Neuronal stem cell (in vitro differentiated cells): ENCODE results near the gene EPDR1.

Experiments
- DNase-seq: peaks from one replicate; pipeline ENCODE4 v3.0.0-alpha.2; 2013; ENCODE audit warnings: low spot score
- H2AFZ ChIP-seq: one replicate; pipeline ENCODE4 v1.6.1; 2013; ENCODE audit warnings: mild to moderate bottlenecking, low read length, inconsistent platforms
- H2AK5ac ChIP-seq: 2 replicates; pipeline ENCODE4 v1.6.1; 2013; ENCODE audit warnings: low read depth, mild to moderate bottlenecking, inconsistent platforms, low read length, moderate library complexity, mixed read lengths
- H2BK120ac ChIP-seq: 2 replicates; pipeline ENCODE4 v1.6.1; 2013; ENCODE audit warnings: low read depth, mild to moderate bottlenecking, inconsistent platforms, low read length, moderate library complexity, mixed read lengths
- H2BK12ac ChIP-seq: one replicate; pipeline ENCODE4 v1.6.1; 2013; ENCODE audit warnings: low read length, inconsistent platforms
- H2BK15ac ChIP-seq: 2 replicates; pipeline ENCODE4 v1.6.1; 2013; ENCODE audit warnings: mild to moderate bottlenecking, low read length, inconsistent platforms, mixed read lengths
- H2BK5ac ChIP-seq: one replicate; pipeline ENCODE4 v1.6.1; 2013; ENCODE audit warnings: inconsistent platforms, mild to moderate bottlenecking, low read length, moderate library complexity
- H3K14ac ChIP-seq: one replicate; pipeline ENCODE4 v1.6.1; 2013; ENCODE audit warnings: low read length, inconsistent platforms
- H3K18ac ChIP-seq: 2 replicates; pipeline ENCODE4 v1.6.1; 2013; ENCODE audit warnings: low read length, inconsistent platforms
- H3K23ac ChIP-seq: 2 replicates; pipeline ENCODE4 v1.6.1; 2013; ENCODE audit warnings: low read depth, mild to moderate bottlenecking, mixed read lengths, low read length, inconsistent platforms; ENCODE audit not compliant: poor library complexity
- H3K27ac ChIP-seq: replicated peaks from 3 replicates; pipeline ENCODE4 v1.5.1; 2013; ENCODE audit warnings: low read length, inconsistent platforms
- H3K27me3 ChIP-seq, 3 experiments: 2 replicates each; pipeline ENCODE4 v1.6.1; 2013; ENCODE audit warnings: low read length in 3 of 3, mild to moderate bottlenecking in 2 of 3, inconsistent platforms in 1 of 3, low read depth in 1 of 3, mixed read lengths in 1 of 3, moderate library complexity in 1 of 3; ENCODE audit not compliant: control insufficient read depth in 3 of 3, insufficient read depth in 3 of 3
- H3K36me3 ChIP-seq, 2 donors: replicated peaks in 1 of 2; 2 replicates each; pipeline ENCODE4 v1.6.1; 2013; ENCODE audit warnings: low read length in 2 of 2; ENCODE audit not compliant: control insufficient read depth in 2 of 2, insufficient read depth in 2 of 2
- H3K4ac ChIP-seq: 2 replicates; pipeline ENCODE4 v1.6.1; 2013; ENCODE audit warnings: inconsistent platforms, mild to moderate bottlenecking, low read length, moderate library complexity
- H3K4me1 ChIP-seq, 2 donors: 1 replicate in 1 of 2; 2 replicates in 1 of 2; pipeline ENCODE4 v1.6.1; 2013; ENCODE audit warnings: low read length in 2 of 2, low read depth in 1 of 2; ENCODE audit not compliant: control insufficient read depth in 2 of 2, insufficient read depth in 1 of 2
- H3K4me2 ChIP-seq: one replicate; pipeline ENCODE4 v1.6.1; 2013; ENCODE audit warnings: mild to moderate bottlenecking, low read length, inconsistent platforms; ENCODE audit not compliant: insufficient read depth, poor library complexity, severe bottlenecking
- H3K4me3 ChIP-seq, 2 donors: 2 replicates each; pipeline ENCODE4 v1.5.1; 2013; ENCODE audit warnings: low read length in 2 of 2, mild to moderate bottlenecking in 2 of 2, inconsistent platforms in 1 of 2, moderate library complexity in 1 of 2
- H3K79me1 ChIP-seq: one replicate; pipeline ENCODE4 v1.6.1; 2013; ENCODE audit warnings: low read depth, mild to moderate bottlenecking, inconsistent platforms, low read length, moderate library complexity
- H3K9ac ChIP-seq: one replicate; pipeline ENCODE4 v1.6.1; 2013; ENCODE audit warnings: mild to moderate bottlenecking, low read depth, low read length, inconsistent platforms; ENCODE audit not compliant: poor library complexity
- H3K9me3 ChIP-seq, 2 donors: replicated peaks in 1 of 2; 2 replicates each; pipeline versions ENCODE3 to v1.6.1; 2013; ENCODE audit warnings: low read length in 2 of 2, mild to moderate bottlenecking in 2 of 2, inconsistent platforms in 1 of 2, low read depth in 1 of 2, mixed read lengths in 1 of 2, moderate library complexity in 1 of 2; ENCODE audit not compliant: control insufficient read depth in 2 of 2, insufficient read depth in 1 of 2
- H4K8ac ChIP-seq: one replicate; pipeline ENCODE4 v1.6.1; 2013; ENCODE audit warnings: low read depth, mild to moderate bottlenecking, inconsistent platforms, low read length, moderate library complexity
- H4K91ac ChIP-seq: one replicate; pipeline ENCODE4 v1.6.1; 2013; ENCODE audit warnings: low read length, low read depth, mild to moderate bottlenecking, inconsistent platforms; ENCODE audit not compliant: poor library complexity
- WGBS, 2 donors: extraction: QIAGEN DNeasy Blood & Tissue Kit; methylation state at CpG; one replicate each; pipeline ENCODE4 v1.1.7; 2013; ENCODE audit warnings: missing lambda C conversion rate in 2 of 2, mixed read lengths in 1 of 2; ENCODE audit not compliant: insufficient read length in 2 of 2, insufficient replicate concordance in 1 of 2; ENCODE audit errors: extremely low coverage in 2 of 2; 5-methylcytosine and 5-hydroxymethylcytosine counted together

EPDR1 gene

DNA sequence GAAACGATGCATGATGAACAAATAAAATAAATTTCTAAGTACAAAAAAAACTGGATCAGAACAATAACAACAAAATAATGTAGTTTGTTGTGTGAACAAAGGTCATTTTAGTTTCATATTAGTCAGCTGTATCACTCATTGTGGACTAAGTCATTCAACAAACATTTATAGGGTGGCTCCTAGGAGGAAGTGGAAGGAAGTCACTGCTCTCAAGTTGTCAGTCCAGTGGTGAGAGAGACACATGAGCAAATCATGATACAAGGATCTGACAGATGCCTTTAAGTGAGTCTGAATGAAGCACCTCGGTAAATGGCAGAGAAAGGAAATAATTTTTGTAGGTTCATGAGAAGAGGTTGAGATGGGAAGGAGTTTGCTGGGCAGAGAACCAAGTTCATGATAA, 56.8 kb downstream of the EPDR1 start:
- no peak overlapping the region for H3K4ac ChIP-seq
- no peak overlapping the region for H2AK5ac ChIP-seq
- H3K4me2 ChIP-seq = no peak overlapping the region
- no peak overlapping the region for H3K14ac ChIP-seq
- H3K18ac ChIP-seq = no peak overlapping the region
- H2BK120ac ChIP-seq = no peak overlapping the region
- H3K4me3 ChIP-seq = no peak overlapping the region
- no peak overlapping the region for H2BK12ac ChIP-seq
- H3K27ac ChIP-seq = no peak overlapping the region
- H2AFZ ChIP-seq = no peak overlapping the region
- H3K9me3 ChIP-seq = no peaks in the 10 kb centered on the region
- H3K79me1 ChIP-seq = no peaks in the 10 kb centered on the region
- H4K8ac ChIP-seq = no peak overlapping the region
- no peak overlapping the region for H3K9ac ChIP-seq
- no peak for DNase-seq
- H3K36me3 ChIP-seq = no peaks in the 10 kb centered on the region
- H4K91ac ChIP-seq = no peak overlapping the region
- H3K23ac ChIP-seq = no peak overlapping the region
- no CpG with 5 or more reads among the region's 2 CpGs for WGBS, 2 donors
- H2BK5ac ChIP-seq = no peak overlapping the region
- H2BK15ac ChIP-seq = no peak overlapping the region
- H3K27me3 ChIP-seq = no peaks in the 10 kb centered on the region
- no peaks in the 10 kb centered on the region for H3K4me1 ChIP-seq

DNA sequence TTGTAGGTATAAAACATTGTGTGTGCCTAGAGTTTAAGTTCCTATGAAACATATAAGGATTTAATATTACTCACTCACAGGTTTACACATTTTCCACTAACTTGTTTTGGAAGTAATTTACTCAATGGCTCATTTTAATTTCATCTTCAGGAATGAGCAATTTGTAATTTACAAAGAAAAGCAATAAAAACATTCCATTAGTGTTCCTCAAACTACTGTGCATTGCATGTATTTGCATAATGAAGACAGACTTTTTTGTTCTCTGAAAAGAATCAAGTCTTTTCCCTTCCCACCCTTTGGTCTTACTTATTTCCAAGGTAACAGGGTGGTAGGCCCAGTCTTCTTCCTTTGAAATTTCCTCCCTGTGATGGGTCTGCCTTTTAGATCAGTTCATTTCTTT, 61.2 kb downstream of the EPDR1 start:
- Histone ChIP-seq H3K4me3 (no peak overlapping the region), H2AK5ac (no peak overlapping the region)

DNA sequence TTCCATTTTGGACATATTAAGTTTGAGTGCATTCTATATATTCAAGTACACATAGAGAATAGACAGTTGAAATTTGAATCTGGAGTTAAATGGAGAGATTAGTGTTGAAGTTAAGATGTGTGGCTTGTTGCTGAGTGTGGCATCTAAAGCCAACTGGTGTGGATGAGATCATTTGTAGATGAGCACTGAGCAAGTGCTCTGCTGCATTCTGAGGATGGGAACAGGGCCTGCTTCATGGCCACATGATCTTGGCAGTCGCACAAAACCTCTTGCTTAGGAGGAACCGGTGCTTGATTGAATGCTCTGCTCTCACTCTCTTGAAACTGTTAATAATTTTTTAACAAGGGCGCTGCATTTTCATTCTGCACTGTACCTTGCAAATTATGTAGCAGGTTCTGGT, 62.0 kb downstream of the EPDR1 start:
- Histone ChIP-seq H3K4ac (no peak overlapping the region), H2BK5ac (no peak overlapping the region), H2BK15ac (no peak overlapping the region), H2AFZ (no peak overlapping the region), H3K9ac (no peak overlapping the region), H3K14ac (no peak overlapping the region), H3K27ac (no peak overlapping the region), H2BK120ac (no peak overlapping the region), H3K4me1 (peaks cover 2 to 8% of the 10 kb centered on the region in 2 donors), H3K27me3 (no peaks in the 10 kb centered on the region), H3K36me3 (no peaks in the 10 kb centered on the region), H3K23ac (no peak overlapping the region), H4K91ac (no peak overlapping the region), H4K8ac (no peak overlapping the region), H3K18ac (no peak overlapping the region), H3K4me3 (no peak overlapping the region), H2AK5ac (no peak overlapping the region), H3K9me3 (no peaks in the 10 kb centered on the region), H3K79me1 (no peaks in the 10 kb centered on the region), H3K4me2 (no peak overlapping the region), H2BK12ac (no peak overlapping the region)
- no CpG with 5 or more reads among the region's 3 CpGs for WGBS, 2 donors
- no peak for DNase-seq

More for the DNA sequence above, 61.2 kb downstream of the EPDR1 start:
- H4K91ac ChIP-seq = no peak overlapping the region
- no peaks in the 10 kb centered on the region for H3K27me3 ChIP-seq
- H3K4me1 ChIP-seq = peaks cover 0 to 1% of the 10 kb centered on the region in 2 donors
- H3K18ac ChIP-seq = no peak overlapping the region
- no peak overlapping the region for H3K4me2 ChIP-seq
- no peak overlapping the region for H2BK5ac ChIP-seq
- no peak overlapping the region for H2AFZ ChIP-seq
- DNase-seq = no peak
- H2BK12ac ChIP-seq = no peak overlapping the region
- H3K4ac ChIP-seq = no peak overlapping the region
- no peak overlapping the region for H3K9ac ChIP-seq
- H3K14ac ChIP-seq = no peak overlapping the region
- H2BK120ac ChIP-seq = no peak overlapping the region
- H3K23ac ChIP-seq = no peak overlapping the region
- H3K27ac ChIP-seq = no peak overlapping the region
- H3K36me3 ChIP-seq = no peaks in the 10 kb centered on the region
- no peaks in the 10 kb centered on the region for H3K79me1 ChIP-seq
- no peaks in the 10 kb centered on the region for H3K9me3 ChIP-seq
- no peak overlapping the region for H4K8ac ChIP-seq
- H2BK15ac ChIP-seq = no peak overlapping the region

DNA sequence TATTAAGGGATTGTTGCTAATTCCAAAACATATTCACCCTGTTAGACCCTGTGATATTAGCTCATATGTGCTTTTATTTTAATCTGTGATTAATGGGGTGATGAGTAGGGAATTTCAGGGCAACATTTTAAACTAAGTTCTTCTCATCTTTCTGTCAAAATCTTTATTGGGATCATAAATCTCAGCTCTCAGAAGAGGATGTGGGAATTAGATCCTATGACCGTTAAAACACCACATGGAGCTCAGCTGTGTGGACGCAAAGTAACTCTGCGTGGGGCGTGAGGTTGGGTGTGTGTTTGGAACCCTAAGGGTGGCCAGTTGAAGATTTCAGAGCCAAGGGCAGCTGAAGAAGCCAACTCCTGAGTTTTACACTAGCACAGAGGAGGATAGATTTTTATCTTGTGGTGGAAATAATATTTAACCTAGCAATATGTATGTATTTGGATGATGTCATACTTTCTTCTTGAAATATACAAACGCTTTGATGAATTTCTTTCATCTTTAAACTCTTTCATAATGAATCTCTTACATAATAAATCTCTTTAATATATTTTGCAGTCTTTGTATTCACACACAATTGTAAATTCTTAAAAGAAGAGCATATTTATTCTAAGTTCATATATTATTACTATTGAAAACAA, 64.4 kb downstream of the EPDR1 start:
- H3K18ac ChIP-seq = no peak overlapping the region
- H3K27ac ChIP-seq = no peak overlapping the region
- H4K8ac ChIP-seq = no peak overlapping the region
- no peak overlapping the region for H2AFZ ChIP-seq
- H2BK120ac ChIP-seq = no peak overlapping the region
- no peak overlapping the region for H3K9ac ChIP-seq
- no peak overlapping the region for H3K14ac ChIP-seq
- H3K36me3 ChIP-seq = no peaks in the 10 kb centered on the region
- no peaks in the 10 kb centered on the region for H3K9me3 ChIP-seq
- no peak overlapping the region for H2AK5ac ChIP-seq
- H3K79me1 ChIP-seq = no peaks in the 10 kb centered on the region
- no peak overlapping the region for H3K4ac ChIP-seq
- H3K23ac ChIP-seq = no peak overlapping the region
- no peak overlapping the region for H4K91ac ChIP-seq
- no peak overlapping the region for H3K4me2 ChIP-seq
- peaks cover 2 to 8% of the 10 kb centered on the region in 2 donors for H3K4me1 ChIP-seq
- H2BK12ac ChIP-seq = no peak overlapping the region
- no CpG with 5 or more reads among the region's 5 CpGs for WGBS, 2 donors
- no peak overlapping the region for H2BK15ac ChIP-seq
- H2BK5ac ChIP-seq = no peak overlapping the region
- H3K27me3 ChIP-seq = no peaks in the 10 kb centered on the region
- no peak overlapping the region for H3K4me3 ChIP-seq
- DNase-seq = no peak
